ENCODE data around the gene DIS3L2. TPM values are rescaled to one million over a fixed set of nuclear protein-coding genes. Genes with fewer than 3 reads are reported as not detected.

The DIS3L2 gene
- total and polyA plus RNA-seq, 2 experiments from 2014 or later = 9.3 to 15.6 TPM

GRCh38 chr2:232282508-232283055, 321.1 kb downstream of the DIS3L2 start:
- no peak for DNase-seq
- H3K4me2 ChIP-seq (ENCODE audit: unreplicated experiment) = no peak overlapping the region

GRCh38 chr2:232286001-232286868, 324.7 kb downstream of the DIS3L2 start:
- 74 to 77% methylated on average over 5 of the region's 5 CpGs for WGBS, 2 experiments (ENCODE audit: low coverage in 1 of 2, low lambda C conversion rate in 2 of 2, missing lambda C conversion rate in 2 of 2)
- Histone ChIP-seq H2AFZ (no peak overlapping the region), H4K20me1 (ENCODE audit: insufficient read depth) (no peaks in the 10 kb centered on the region), H3K4me1 (ENCODE audit: insufficient read depth) (no peaks in the 10 kb centered on the region), H3K4me3 (no peak overlapping the region), H3K36me3 (ENCODE audit: low read depth) (no peaks in the 10 kb centered on the region), H3F3A (ENCODE audit: insufficient read depth) (no peaks in the 10 kb centered on the region), H3K9me2 (ENCODE audit: insufficient read depth) (no peaks in the 10 kb centered on the region), H3K4me2 (ENCODE audit: unreplicated experiment) (no peak overlapping the region), H3K79me2 (ENCODE audit: insufficient read depth) (no peaks in the 10 kb centered on the region), H3K9me3 (ENCODE audit: low read depth) (no peaks in the 10 kb centered on the region), H3K27ac (no peak overlapping the region), H3K27me3 (replicated peaks; ENCODE audit: insufficient read depth) (no peaks in the 10 kb centered on the region), H3K9ac (no peak overlapping the region)
- in situ Hi-C loops (cut with MboI) = no loop called here
- TF ChIP-seq EZH2phosphoT487 (IDR thresholded peaks at IDR 0.05; ENCODE audit: insufficient read depth, low read depth) (no peak), EZH2 (IDR thresholded peaks at IDR 0.05; ENCODE audit: insufficient read depth, poor library complexity, severe bottlenecking) (no peak)
- no peak for DNase-seq

More at GRCh38 chr2:232282508-232283055, 321.1 kb downstream of the DIS3L2 start:
- Histone ChIP-seq H3K4me1 (ENCODE audit: insufficient read depth) (no peaks in the 10 kb centered on the region), H3K9me2 (ENCODE audit: insufficient read depth) (no peaks in the 10 kb centered on the region), H3K79me2 (ENCODE audit: insufficient read depth) (no peaks in the 10 kb centered on the region), H2AFZ (no peak overlapping the region), H3K9me3 (ENCODE audit: low read depth) (no peaks in the 10 kb centered on the region), H3K36me3 (ENCODE audit: low read depth) (no peaks in the 10 kb centered on the region), H3K9ac (no peak overlapping the region), H3K4me3 (no peak overlapping the region), H3F3A (ENCODE audit: insufficient read depth) (no peaks in the 10 kb centered on the region), H3K27ac (no peak overlapping the region), H3K27me3 (replicated peaks; ENCODE audit: insufficient read depth) (no peaks in the 10 kb centered on the region), H4K20me1 (ENCODE audit: insufficient read depth) (no peaks in the 10 kb centered on the region)
- in situ Hi-C loops (cut with MboI) = no loop called here
- TF ChIP-seq EZH2phosphoT487 (IDR thresholded peaks at IDR 0.05; ENCODE audit: insufficient read depth, low read depth) (no peak), EZH2 (IDR thresholded peaks at IDR 0.05; ENCODE audit: insufficient read depth, poor library complexity, severe bottlenecking) (no peak)
- WGBS, 2 experiments (ENCODE audit: low coverage in 1 of 2, low lambda C conversion rate in 2 of 2, missing lambda C conversion rate in 2 of 2) = 91 to 96% methylated on average over 9 of the region's 9 CpGs

- Histone ChIP-seq H3K4me2 (ENCODE audit: unreplicated experiment) (no peak overlapping the region), H4K20me1 (ENCODE audit: insufficient read depth) (no peaks in the 10 kb centered on the region), H3K9me3 (ENCODE audit: low read depth) (no peaks in the 10 kb centered on the region), H3K4me1 (ENCODE audit: insufficient read depth) (no peaks in the 10 kb centered on the region), H3K4me3 (no peak overlapping the region), H3K9ac (no peak overlapping the region), H3K9me2 (ENCODE audit: insufficient read depth) (no peaks in the 10 kb centered on the region), H2AFZ (no peak overlapping the region), H3K36me3 (ENCODE audit: low read depth) (no peaks in the 10 kb centered on the region), H3K27ac (no peak overlapping the region), H3K27me3 (replicated peaks; ENCODE audit: insufficient read depth) (no peaks in the 10 kb centered on the region), H3K79me2 (ENCODE audit: insufficient read depth) (no peaks in the 10 kb centered on the region), H3F3A (ENCODE audit: insufficient read depth) (no peaks in the 10 kb centered on the region)
- no peak for DNase-seq
- TF ChIP-seq EZH2phosphoT487 (IDR thresholded peaks at IDR 0.05; ENCODE audit: insufficient read depth, low read depth) (no peak), EZH2 (IDR thresholded peaks at IDR 0.05; ENCODE audit: insufficient read depth, poor library complexity, severe bottlenecking) (no peak)
- 86 to 89% methylated on average over 7 to 8 of the region's 8 CpGs for WGBS, 2 experiments (ENCODE audit: low coverage in 1 of 2, low lambda C conversion rate in 2 of 2, missing lambda C conversion rate in 2 of 2)
- in situ Hi-C loops (cut with MboI) = no loop called here
Measured at GRCh38 chr2:232287316-232287715, 325.8 kb downstream of the DIS3L2 start.

- Histone ChIP-seq H3K4me3 (no peak overlapping the region), H3K4me2 (ENCODE audit: unreplicated experiment) (no peak overlapping the region), H3K4me1 (ENCODE audit: insufficient read depth) (no peaks in the 10 kb centered on the region), H3K36me3 (ENCODE audit: low read depth) (no peaks in the 10 kb centered on the region), H2AFZ (no peak overlapping the region), H3K27me3 (replicated peaks; ENCODE audit: insufficient read depth) (no peaks in the 10 kb centered on the region), H3K79me2 (ENCODE audit: insufficient read depth) (no peaks in the 10 kb centered on the region), H4K20me1 (ENCODE audit: insufficient read depth) (no peaks in the 10 kb centered on the region), H3K9ac (no peak overlapping the region), H3K27ac (no peak overlapping the region), H3K9me2 (ENCODE audit: insufficient read depth) (no peaks in the 10 kb centered on the region), H3K9me3 (ENCODE audit: low read depth) (no peaks in the 10 kb centered on the region), H3F3A (ENCODE audit: insufficient read depth) (no peaks in the 10 kb centered on the region)
- in situ Hi-C loops (cut with MboI) = no loop called here
- TF ChIP-seq EZH2phosphoT487 (IDR thresholded peaks at IDR 0.05; ENCODE audit: insufficient read depth, low read depth) (no peak), EZH2 (IDR thresholded peaks at IDR 0.05; ENCODE audit: insufficient read depth, poor library complexity, severe bottlenecking) (no peak)
- no peak for DNase-seq
- 84 to 92% methylated on average over 4 of the region's 4 CpGs for WGBS, 2 experiments (ENCODE audit: low coverage in 1 of 2, low lambda C conversion rate in 2 of 2, missing lambda C conversion rate in 2 of 2)
Measured at GRCh38 chr2:232288489-232289030, 327.0 kb downstream of the DIS3L2 start.
